HEK293 (cell line): ENCODE results near the gene FOXS1.

Source experiments
- CTCF ChIA-PET: fragments of 350-600 bp; formaldehyde crosslinking; extraction: SDS; loops from one replicate; lab custom pipeline; 2021; ENCODE audit warnings: antibody characterized with exemption; lab: Yijun Ruan, JAX
- POLR2A ChIA-PET: fragments of 300-600 bp; formaldehyde crosslinking; extraction: SDS; loops from one replicate; lab custom pipeline; 2020; ENCODE audit warnings: antibody characterized with exemption, inconsistent platforms; lab: Yijun Ruan, JAX
- H3K27ac ChIP-seq: fragments of 200-500 bp; sonication (Bioruptor generic); 2 replicates; pipeline ENCODE4 v1.5.1; 2014; ENCODE audit warnings: low read depth, low read length, control low read depth, inconsistent platforms; ENCODE audit errors: extremely low read depth
- H3K36me3 ChIP-seq, 2 experiments: fragments of 200-500 bp in 1 of 2; sonication (Bioruptor generic) in 1 of 2; 1 replicate in 1 of 2; 2 replicates in 1 of 2; pipeline ENCODE4 v1.5.1; 2014 to 2017; ENCODE audit warnings: inconsistent platforms in 2 of 2, low read length in 2 of 2; ENCODE audit not compliant: control insufficient read depth in 2 of 2, insufficient read depth in 1 of 2
- H3K4me1 ChIP-seq: fragments of 200-500 bp; sonication (Bioruptor generic); 2 replicates; pipeline ENCODE4 v1.5.1; 2014; ENCODE audit warnings: mild to moderate bottlenecking, low read length, inconsistent platforms; ENCODE audit not compliant: control insufficient read depth, insufficient read depth
- H3K4me3 ChIP-seq: 2 replicates; pipeline ENCODE4 v1.5.1; 2011; ENCODE audit warnings: low read depth, mild to moderate bottlenecking, control low read depth, low read length, moderate library complexity
- H3K9me3 ChIP-seq: fragments of 200-500 bp; sonication (Bioruptor generic); 2 replicates; pipeline ENCODE4 v1.5.1; 2014; ENCODE audit warnings: low read depth, low read length, inconsistent platforms; ENCODE audit not compliant: control insufficient read depth, insufficient read depth
- EGR2 ChIP-seq: fragments of 450-650 bp; formaldehyde crosslinking; IDR thresholded peaks from 2 replicates; pipeline ENCODE4 v1.5.1; 2016; ENCODE audit warnings: low read depth, missing biosample characterization, missing genetic modification characterization
- GLI2 ChIP-seq: fragments of 450-650 bp; formaldehyde crosslinking; IDR thresholded peaks from 2 replicates; pipeline ENCODE4; 2017; ENCODE audit warnings: missing biosample characterization, missing genetic modification characterization, low read depth, borderline replicate concordance
- GLI4 ChIP-seq: fragments of 450-650 bp; formaldehyde crosslinking; IDR thresholded peaks from 2 replicates; pipeline ENCODE4 v1.5.1; 2016; ENCODE audit warnings: missing biosample characterization, missing genetic modification characterization
- HOXC10 ChIP-seq: sonication (generic); formaldehyde crosslinking; IDR thresholded peaks from 2 replicates; pipeline ENCODE4 v1.8.1; 2023; ENCODE audit warnings: mild to moderate bottlenecking, missing genetic modification reagents
- HOXD13 ChIP-seq: sonication (generic); formaldehyde crosslinking; IDR thresholded peaks from 2 replicates; pipeline ENCODE4 v1.8.0; 2022; ENCODE audit warnings: missing genetic modification reagents, borderline replicate concordance
- PRDM6 ChIP-seq: fragments of 450-650 bp; formaldehyde crosslinking; IDR thresholded peaks from 2 replicates; pipeline ENCODE4 v1.5.1; 2017; ENCODE audit warnings: missing biosample characterization, missing genetic modification characterization
- REPIN1 ChIP-seq: fragments of 450-650 bp; formaldehyde crosslinking; IDR thresholded peaks from 2 replicates; pipeline ENCODE4 v1.5.1; 2017; ENCODE audit warnings: missing biosample characterization, missing genetic modification characterization, low read depth
- SP2 ChIP-seq: fragments of 450-650 bp; formaldehyde crosslinking; IDR thresholded peaks from 2 replicates; pipeline ENCODE4 v1.5.1; 2016; ENCODE audit warnings: missing biosample characterization, missing genetic modification characterization
- ZBTB1 ChIP-seq: fragments of 450-650 bp; formaldehyde crosslinking; IDR thresholded peaks from 2 replicates; pipeline ENCODE4 v1.5.1; 2016; ENCODE audit warnings: missing biosample characterization, missing genetic modification characterization
- ZBTB48 ChIP-seq: fragments of 450-650 bp; formaldehyde crosslinking; IDR thresholded peaks from 2 replicates; pipeline ENCODE4 v1.5.1; 2016; ENCODE audit warnings: missing biosample characterization, missing genetic modification characterization
- ZFHX2 ChIP-seq: fragments of 450-650 bp; formaldehyde crosslinking; conservative IDR thresholded peaks from 2 replicates; pipeline ENCODE4 v1.5.1; 2016; ENCODE audit warnings: missing biosample characterization, missing genetic modification characterization
- ZFP41 ChIP-seq: fragments of 450-650 bp; formaldehyde crosslinking; IDR thresholded peaks from 2 replicates; pipeline ENCODE4 v1.5.1; 2016; ENCODE audit warnings: missing biosample characterization, missing genetic modification characterization, borderline replicate concordance
- ZNF132 ChIP-seq: fragments of 450-650 bp; formaldehyde crosslinking; IDR thresholded peaks from 2 replicates; pipeline ENCODE4 v1.5.1; 2017; ENCODE audit warnings: missing biosample characterization, missing genetic modification characterization, borderline replicate concordance
- ZNF157 ChIP-seq: fragments of 450-650 bp; formaldehyde crosslinking; IDR thresholded peaks from 2 replicates; pipeline ENCODE4 v1.5.1; 2016; ENCODE audit warnings: missing biosample characterization, missing genetic modification characterization
- ZNF324 ChIP-seq: fragments of 450-650 bp; formaldehyde crosslinking; IDR thresholded peaks from 2 replicates; pipeline ENCODE4 v1.5.1; 2016; ENCODE audit warnings: missing biosample characterization, missing genetic modification characterization
- ZNF366 ChIP-seq: fragments of 450-650 bp; formaldehyde crosslinking; conservative IDR thresholded peaks from 2 replicates; pipeline ENCODE4 v1.5.1; 2016; ENCODE audit warnings: missing biosample characterization, missing genetic modification characterization
- ZNF426 ChIP-seq: fragments of 450-650 bp; formaldehyde crosslinking; IDR thresholded peaks from 2 replicates; pipeline ENCODE4 v1.5.1; 2017; ENCODE audit warnings: missing biosample characterization, missing genetic modification characterization, mild to moderate bottlenecking, inconsistent platforms, moderate library complexity
- ZNF48 ChIP-seq: fragments of 450-650 bp; formaldehyde crosslinking; IDR thresholded peaks from 2 replicates; pipeline ENCODE4 v1.5.1; 2016; ENCODE audit warnings: missing biosample characterization, missing genetic modification characterization
- ZNF561 ChIP-seq: fragments of 450-650 bp; IDR thresholded peaks from 2 replicates; pipeline ENCODE4 v1.5.1; 2018; ENCODE audit warnings: missing biosample characterization, missing genetic modification characterization, borderline replicate concordance
- ZNF670 ChIP-seq: fragments of 450-650 bp; formaldehyde crosslinking; IDR thresholded peaks from 2 replicates; pipeline ENCODE4 v1.5.1; 2016; ENCODE audit warnings: missing biosample characterization, missing genetic modification characterization, low read depth
- ZNF707 ChIP-seq: fragments of 450-650 bp; formaldehyde crosslinking; IDR thresholded peaks from 2 replicates; pipeline ENCODE4 v1.5.1; 2016; ENCODE audit warnings: missing biosample characterization, missing genetic modification characterization
- TF ChIP-seq, protein P1 (sequence below): fragments of 450-650 bp; IDR thresholded peaks from 2 replicates; pipeline ENCODE4 v1.5.1; 2018; ENCODE audit warnings: missing biosample characterization, mild to moderate bottlenecking, missing genetic modification characterization
- TF ChIP-seq, protein P2 (sequence below): fragments of 450-650 bp; formaldehyde crosslinking; IDR thresholded peaks from 2 replicates; pipeline ENCODE4 v1.5.1; 2016; ENCODE audit warnings: missing biosample characterization, missing genetic modification characterization
- TF ChIP-seq, protein P3 (sequence below): fragments of 450-650 bp; formaldehyde crosslinking; IDR thresholded peaks from 2 replicates; pipeline ENCODE4 v1.5.1; 2016; ENCODE audit warnings: missing biosample characterization, missing genetic modification characterization
- TF ChIP-seq, protein P4 (sequence below): fragments of 450-650 bp; formaldehyde crosslinking; IDR thresholded peaks from 2 replicates; pipeline ENCODE4 v1.5.1; 2016; ENCODE audit warnings: missing biosample characterization, missing genetic modification characterization, low read depth

Gene FOXS1

GRCh38 chr20:31845300-31845863, at the start of gene FOXS1:
TSS of gene FOXS1 (minus strand) at chr20:31845604. CDS start at chr20:31845542, 62 bp downstream.
- Histone ChIP-seq H3K4me1 (no peaks in the 10 kb centered on the region), H3K36me3 (no peaks in the 10 kb centered on the region), H3K4me3 (no peak within 1 kb of the TSS), H3K27ac (no peak within 1 kb of the TSS), H3K9me3 (no peaks in the 10 kb centered on the region)
- CTCF ChIA-PET = interaction anchor here (0.6 to 4.9 kb wide), 9 partner anchors 10 to 385 kb away, joined by 3 to 87 read pairs (median 9); no protein-coding TSS in a partner anchor
- POLR2A ChIA-PET = interaction anchor here (0.5 kb wide), 1 partner anchor 96 kb away, joined by 3 read pairs; no protein-coding TSS in a partner anchor
- TF ChIP-seq HOXD13 (CRISPR knock-in tag) = no peak
- TF ChIP-seq SP2 (tag by site-specific recombination) = peak; percentile 26; the same call in 1 of the 2 replicates
- TF ChIP-seq ZNF48 (tag by site-specific recombination) = no peak
- no peak for TF ChIP-seq ZNF324 (tag by site-specific recombination)
- no peak for TF ChIP-seq REPIN1 (tag by site-specific recombination)
- TF ChIP-seq GLI2 (tag by site-specific recombination) = no peak
- TF ChIP-seq ZNF132 = no peak
- no peak for TF ChIP-seq GLI4
- peak; percentile 91 for TF ChIP-seq EGR2 (tag by site-specific recombination)
- TF ChIP-seq ZFHX2 (tag by site-specific recombination) = peak; percentile 81
- TF ChIP-seq, protein P1, sequence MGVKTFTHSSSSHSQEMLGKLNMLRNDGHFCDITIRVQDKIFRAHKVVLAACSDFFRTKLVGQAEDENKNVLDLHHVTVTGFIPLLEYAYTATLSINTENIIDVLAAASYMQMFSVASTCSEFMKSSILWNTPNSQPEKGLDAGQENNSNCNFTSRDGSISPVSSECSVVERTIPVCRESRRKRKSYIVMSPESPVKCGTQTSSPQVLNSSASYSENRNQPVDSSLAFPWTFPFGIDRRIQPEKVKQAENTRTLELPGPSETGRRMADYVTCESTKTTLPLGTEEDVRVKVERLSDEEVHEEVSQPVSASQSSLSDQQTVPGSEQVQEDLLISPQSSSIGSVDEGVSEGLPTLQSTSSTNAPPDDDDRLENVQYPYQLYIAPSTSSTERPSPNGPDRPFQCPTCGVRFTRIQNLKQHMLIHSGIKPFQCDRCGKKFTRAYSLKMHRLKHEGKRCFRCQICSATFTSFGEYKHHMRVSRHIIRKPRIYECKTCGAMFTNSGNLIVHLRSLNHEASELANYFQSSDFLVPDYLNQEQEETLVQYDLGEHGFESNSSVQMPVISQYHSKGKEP (tag by site-specific recombination) = no peak
- TF ChIP-seq, protein P2, sequence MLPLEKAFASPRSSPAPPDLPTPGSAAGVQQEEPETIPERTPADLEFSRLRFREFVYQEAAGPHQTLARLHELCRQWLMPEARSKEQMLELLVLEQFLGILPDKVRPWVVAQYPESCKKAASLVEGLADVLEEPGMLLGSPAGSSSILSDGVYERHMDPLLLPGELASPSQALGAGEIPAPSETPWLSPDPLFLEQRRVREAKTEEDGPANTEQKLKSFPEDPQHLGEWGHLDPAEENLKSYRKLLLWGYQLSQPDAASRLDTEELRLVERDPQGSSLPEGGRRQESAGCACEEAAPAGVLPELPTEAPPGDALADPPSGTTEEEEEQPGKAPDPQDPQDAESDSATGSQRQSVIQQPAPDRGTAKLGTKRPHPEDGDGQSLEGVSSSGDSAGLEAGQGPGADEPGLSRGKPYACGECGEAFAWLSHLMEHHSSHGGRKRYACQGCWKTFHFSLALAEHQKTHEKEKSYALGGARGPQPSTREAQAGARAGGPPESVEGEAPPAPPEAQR = no peak
- TF ChIP-seq ZBTB48 (tag by site-specific recombination) = no peak
- TF ChIP-seq ZNF670 (tag by site-specific recombination) = no peak

DNA sequence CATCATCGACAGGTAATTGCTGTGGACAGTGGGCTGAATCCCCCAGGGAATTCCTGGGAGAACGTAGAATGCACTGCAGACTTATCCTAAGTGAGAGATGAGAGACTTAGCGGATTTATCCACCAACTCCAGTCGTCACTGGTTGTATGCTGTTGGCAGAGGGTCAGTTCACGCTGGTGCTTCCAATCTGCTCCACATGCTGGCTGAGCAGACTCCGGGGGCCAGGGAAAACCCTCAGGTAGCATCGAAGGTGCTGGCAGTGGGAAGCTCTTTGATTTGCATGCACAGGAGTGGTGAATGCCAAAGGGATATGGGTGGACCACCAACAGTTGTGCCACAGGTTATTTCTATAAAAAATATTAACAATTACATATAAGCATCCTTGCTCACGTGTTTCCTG, 45.2 kb upstream of the FOXS1 start:
- Histone ChIP-seq H3K4me1 (no peaks in the 10 kb centered on the region), H3K27ac (no peak overlapping the region), H3K4me3 (no peak overlapping the region), H3K9me3 (no peaks in the 10 kb centered on the region), H3K36me3 (no peaks in the 10 kb centered on the region)
- TF ChIP-seq ZNF670 (tag by site-specific recombination) (no peak), ZFP41 (tag by site-specific recombination) (no peak)
- TF ChIP-seq, protein P3, sequence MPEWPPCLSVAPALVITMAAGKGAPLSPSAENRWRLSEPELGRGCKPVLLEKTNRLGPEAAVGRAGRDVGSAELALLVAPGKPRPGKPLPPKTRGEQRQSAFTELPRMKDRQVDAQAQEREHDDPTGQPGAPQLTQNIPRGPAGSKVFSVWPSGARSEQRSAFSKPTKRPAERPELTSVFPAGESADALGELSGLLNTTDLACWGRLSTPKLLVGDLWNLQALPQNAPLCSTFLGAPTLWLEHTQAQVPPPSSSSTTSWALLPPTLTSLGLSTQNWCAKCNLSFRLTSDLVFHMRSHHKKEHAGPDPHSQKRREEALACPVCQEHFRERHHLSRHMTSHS (tag by site-specific recombination) = no peak
- POLR2A ChIA-PET = no interaction called here
- CTCF ChIA-PET = interaction anchor here (0.6 to 0.7 kb wide), 3 partner anchors 37 to 147 kb away, joined by 3 to 4 read pairs (median 3); no protein-coding TSS in a partner anchor

DNA sequence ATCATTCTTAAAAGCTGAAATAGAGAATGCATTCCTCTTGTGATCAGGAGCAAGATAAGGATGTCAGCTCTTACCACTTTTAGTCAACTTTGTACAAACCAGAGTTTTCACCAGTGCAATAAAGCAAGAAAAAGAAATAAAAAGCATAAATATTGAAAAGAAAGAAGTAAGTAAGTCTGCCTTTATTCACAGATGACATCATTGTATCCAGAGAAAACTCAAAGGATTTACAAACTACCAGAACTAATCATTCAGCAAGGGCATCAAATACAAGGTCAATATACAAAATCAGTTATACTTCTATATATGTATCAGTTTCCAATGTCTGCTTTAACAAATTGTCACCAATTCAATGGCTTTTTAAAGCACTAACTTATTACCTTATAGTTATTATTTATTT, 38.4 kb upstream of the FOXS1 start:
- no peak overlapping the region for H3K4me3 ChIP-seq
- H3K4me1 ChIP-seq = no peaks in the 10 kb centered on the region
- ChIA-PET POLR2A (no interaction called here), CTCF (interaction anchor here (0.7 kb wide), 1 partner anchor 25 kb away, joined by 4 read pairs; no protein-coding TSS in a partner anchor)
- TF ChIP-seq ZNF561 (tag by site-specific recombination) (no peak), ZNF707 (no peak), ZNF366 (tag by site-specific recombination) (no peak), ZNF426 (tag by site-specific recombination) (no peak), HOXC10 (no peak), ZBTB1 (tag by site-specific recombination) (no peak), ZNF157 (tag by site-specific recombination) (no peak), PRDM6 (tag by site-specific recombination) (no peak)
- TF ChIP-seq, protein P4, sequence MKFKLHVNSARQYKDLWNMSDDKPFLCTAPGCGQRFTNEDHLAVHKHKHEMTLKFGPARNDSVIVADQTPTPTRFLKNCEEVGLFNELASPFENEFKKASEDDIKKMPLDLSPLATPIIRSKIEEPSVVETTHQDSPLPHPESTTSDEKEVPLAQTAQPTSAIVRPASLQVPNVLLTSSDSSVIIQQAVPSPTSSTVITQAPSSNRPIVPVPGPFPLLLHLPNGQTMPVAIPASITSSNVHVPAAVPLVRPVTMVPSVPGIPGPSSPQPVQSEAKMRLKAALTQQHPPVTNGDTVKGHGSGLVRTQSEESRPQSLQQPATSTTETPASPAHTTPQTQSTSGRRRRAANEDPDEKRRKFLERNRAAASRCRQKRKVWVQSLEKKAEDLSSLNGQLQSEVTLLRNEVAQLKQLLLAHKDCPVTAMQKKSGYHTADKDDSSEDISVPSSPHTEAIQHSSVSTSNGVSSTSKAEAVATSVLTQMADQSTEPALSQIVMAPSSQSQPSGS = peak; percentile 77
- no peaks in the 10 kb centered on the region for H3K36me3 ChIP-seq
- H3K9me3 ChIP-seq = no peaks in the 10 kb centered on the region
- H3K27ac ChIP-seq = no peak overlapping the region
